Right lung (tissue), 10 donors: Measurements from ENCODE around the gene NAGLU. TPM values are rescaled to one million over a fixed set of nuclear protein-coding genes. Genes with fewer than 3 reads are reported as not detected.
A peak's percentile ranks its signal among the peaks of the same experiment; 100 is the strongest.

Experiments used
- DNase-seq, 2 donors: peaks; one replicate each; pipeline ENCODE4 v3.0.0-alpha.2; 2013
- long read RNA-seq, 8 donors: transcript quantifications; one replicate each; lab custom pipeline, GENCODE V29; 2026
- polyA plus RNA-seq, 5 donors: library from polyadenylated mRNA; unstranded; fragments of 120-200 nt; gene quantifications; one replicate each; pipeline versions ENCODE4 v1.2.1 to v1.2.3, GENCODE V29; 2013; ENCODE audit warnings: inconsistent platforms in 1 of 5, low replicate concordance in 1 of 5; ENCODE audit not compliant: insufficient read length in 5 of 5, insufficient read depth in 1 of 5

NAGLU gene
- 10 to 100 TPM in 4 of 5 donors, 1 to 10 TPM in 1; 9.8 to 19.2 (median 14.4) TPM for polyA plus RNA-seq
- long read RNA-seq, donor 1, transcript NAGLU-201 (6 exons, 2,544 nt): major isoform, 5 of 6 reads
- long read RNA-seq, donor 1, partial matches to known transcripts: 0 of 6 reads
- long read RNA-seq, donor 1, other reads (novel, unspliced or antisense): 0 of 6 reads
- long read RNA-seq, donor 2, partial matches to known transcripts: 0 of 3 reads
- long read RNA-seq, donor 2, other reads (novel, unspliced or antisense): 0 of 3 reads
- long read RNA-seq, donor 3, transcript NAGLU-201 (6 exons, 2,544 nt): major isoform, 5 of 11 reads
- long read RNA-seq, donor 3, partial matches to known transcripts: 6 of 11 reads
- long read RNA-seq, donor 3, other reads (novel, unspliced or antisense): 0 of 11 reads
- long read RNA-seq, donor 4, partial matches to known transcripts: 0 of 2 reads
- long read RNA-seq, donor 4, other reads (novel, unspliced or antisense): 0 of 2 reads
- long read RNA-seq, donor 5, partial matches to known transcripts: 0 of 2 reads
- long read RNA-seq, donor 5, other reads (novel, unspliced or antisense): 0 of 2 reads
- long read RNA-seq, donor 6, partial matches to known transcripts: 0 of 5 reads
- long read RNA-seq, donor 6, other reads (novel, unspliced or antisense): 0 of 5 reads
- long read RNA-seq, donor 7, partial matches to known transcripts: 0 of 1 reads
- long read RNA-seq, donor 7, other reads (novel, unspliced or antisense): 0 of 1 reads
- long read RNA-seq, donor 8, partial matches to known transcripts: 0 of 2 reads
- long read RNA-seq, donor 8, other reads (novel, unspliced or antisense): 0 of 2 reads

GRCh38 chr17:42536048-42536371, at the start of gene NAGLU:
TSS of gene NAGLU (plus strand) at chr17:42536241. CDS start at chr17:42536273, 32 bp downstream.
- peak; percentile 92 to 93 for DNase-seq

- no peak for DNase-seq
Measured at GRCh38 chr17:42488032-42488431, 48.0 kb upstream of the NAGLU start.

- no peak for DNase-seq
Measured at GRCh38 chr17:42493319-42493718, 42.7 kb upstream of the NAGLU start.

- DNase-seq: no peak
Measured at GRCh38 chr17:42494673-42495072, 41.4 kb upstream of the NAGLU start.

- DNase-seq: no peak
Measured at GRCh38 chr17:42498828-42499227, 37.2 kb upstream of the NAGLU start.

GRCh38 chr17:42502091-42502490, 34.0 kb upstream of the NAGLU start:
- no peak for DNase-seq

- DNase-seq: no peak
Measured at GRCh38 chr17:42502926-42503325, 33.1 kb upstream of the NAGLU start.

GRCh38 chr17:42507671-42508070, 28.4 kb upstream of the NAGLU start:
- DNase-seq: no peak

GRCh38 chr17:42508426-42509165, 27.4 kb upstream of the NAGLU start:
- no peak for DNase-seq

GRCh38 chr17:42509409-42509808, 26.6 kb upstream of the NAGLU start:
- no peak for DNase-seq

- DNase-seq: no peak
Measured at GRCh38 chr17:42509841-42510240, 26.2 kb upstream of the NAGLU start.

GRCh38 chr17:42512246-42512645, 23.8 kb upstream of the NAGLU start:
- no peak for DNase-seq

- no peak for DNase-seq
Measured at GRCh38 chr17:42512733-42513251, 23.2 kb upstream of the NAGLU start.

- no peak for DNase-seq
Measured at GRCh38 chr17:42513686-42514085, 22.4 kb upstream of the NAGLU start.

GRCh38 chr17:42514279-42514678, 21.8 kb upstream of the NAGLU start:
- DNase-seq: no peak

GRCh38 chr17:42514867-42515266, 21.2 kb upstream of the NAGLU start:
- no peak for DNase-seq

- no peak for DNase-seq
Measured at GRCh38 chr17:42517516-42517915, 18.5 kb upstream of the NAGLU start.

GRCh38 chr17:42518046-42518754, 17.8 kb upstream of the NAGLU start:
- DNase-seq: peak; percentile 43 to 55

GRCh38 chr17:42518755-42519545, 17.1 kb upstream of the NAGLU start:
- DNase-seq: peak; percentile 18 to 33
